Measurements from ENCODE around the gene ABAT.

- TF ChIP-seq EZH2 (optimal IDR thresholded peaks at IDR 0.05; ENCODE audit: low read depth, low read length) (no peak), CTCF (IDR thresholded peaks at IDR 0.05; ENCODE audit: low read length) (no peak)
Observed at GRCh38 chr16:8645141-8645521, 29.3 kb upstream of the ABAT start.
